ENCODE results near the gene MXRA8. TPM values are rescaled to one million over a fixed set of nuclear protein-coding genes. Genes with fewer than 3 reads are reported as not detected.

The MXRA8 gene
- total RNA-seq, 6 experiments from 2014 or later: 2.2 to 11.9 (median 3.3) TPM

DNA sequence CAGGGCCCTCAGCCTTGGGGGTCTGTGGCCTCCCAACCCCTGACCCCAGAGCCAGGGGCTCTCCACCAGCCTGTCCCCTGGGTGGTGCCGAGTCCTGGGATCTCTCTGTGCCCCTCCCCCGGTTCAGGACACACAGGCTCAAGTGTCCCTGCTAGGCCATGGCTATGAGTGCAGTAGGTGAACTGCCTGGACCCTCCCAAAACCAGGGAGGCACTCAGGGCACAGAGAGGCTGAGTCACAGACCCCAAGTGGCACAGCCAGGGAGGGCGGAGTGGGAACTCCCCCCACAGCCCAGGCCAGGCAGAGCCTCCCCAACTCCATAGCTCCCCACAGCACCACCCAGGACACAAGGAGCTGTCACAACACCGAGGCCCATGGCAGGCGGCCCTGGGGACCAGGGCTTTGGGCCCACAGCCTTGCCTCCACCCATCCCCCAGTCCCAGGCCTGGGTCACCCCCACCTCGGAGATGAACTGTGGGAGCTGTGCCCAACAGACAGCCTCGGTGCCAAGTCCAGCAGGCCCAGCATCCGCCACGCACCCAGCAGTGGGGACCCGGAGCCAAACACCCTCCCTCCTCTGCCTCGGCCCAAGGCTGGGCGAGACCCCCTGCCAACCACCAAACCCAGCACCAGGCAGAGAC lies 12.4 kb downstream of the MXRA8 start:
- Histone ChIP-seq H3K36me3 (peaks cover 0 to 3% (median 0%) of the 10 kb centered on the region in 4 donors), H3K27me3 (no peaks in the 10 kb centered on the region), H3K9me3 (no peaks in the 10 kb centered on the region), H3K27ac (no peak overlapping the region), H3K4me3 (no peak overlapping the region), H3K4me1 (peaks cover 0 to 47% (median 25%) of the 10 kb centered on the region in 4 donors)
- DNase-seq: no peak
- no peak for ATAC-seq
- TF ChIP-seq POLR2A (IDR thresholded peaks at IDR 0.05) (no peak), CTCF (IDR thresholded peaks at IDR 0.05) (no peak)
- WGBS (ENCODE audit: insufficient coverage, low coverage, low lambda C conversion rate, missing lambda C conversion rate): 67% methylated on average over 1 of the region's 12 CpGs
- intact Hi-C loops (cut with DNase I): no loop called here

GRCh38 chr1:1345384-1345783 lies 13.0 kb downstream of the MXRA8 start:
- WGBS (ENCODE audit: insufficient coverage, low coverage, low lambda C conversion rate, missing lambda C conversion rate): 70% methylated on average over 2 of the region's 16 CpGs
- H3K4me1 ChIP-seq: peaks cover 0 to 47% (median 25%) of the 10 kb centered on the region in 4 donors
- H3K4me3 ChIP-seq: no peak overlapping the region
- intact Hi-C loops (cut with DNase I): no loop called here
- ATAC-seq (no peak), DNase-seq (no peak)
- H3K27me3 ChIP-seq: no peaks in the 10 kb centered on the region
- H3K36me3 ChIP-seq: peaks cover 0 to 3% (median under 1%) of the 10 kb centered on the region in 4 donors
- no peak overlapping the region for H3K27ac ChIP-seq
- H3K9me3 ChIP-seq: no peaks in the 10 kb centered on the region
- TF ChIP-seq CTCF (IDR thresholded peaks at IDR 0.05): no peak
- no peak for TF ChIP-seq POLR2A (IDR thresholded peaks at IDR 0.05)

DNA sequence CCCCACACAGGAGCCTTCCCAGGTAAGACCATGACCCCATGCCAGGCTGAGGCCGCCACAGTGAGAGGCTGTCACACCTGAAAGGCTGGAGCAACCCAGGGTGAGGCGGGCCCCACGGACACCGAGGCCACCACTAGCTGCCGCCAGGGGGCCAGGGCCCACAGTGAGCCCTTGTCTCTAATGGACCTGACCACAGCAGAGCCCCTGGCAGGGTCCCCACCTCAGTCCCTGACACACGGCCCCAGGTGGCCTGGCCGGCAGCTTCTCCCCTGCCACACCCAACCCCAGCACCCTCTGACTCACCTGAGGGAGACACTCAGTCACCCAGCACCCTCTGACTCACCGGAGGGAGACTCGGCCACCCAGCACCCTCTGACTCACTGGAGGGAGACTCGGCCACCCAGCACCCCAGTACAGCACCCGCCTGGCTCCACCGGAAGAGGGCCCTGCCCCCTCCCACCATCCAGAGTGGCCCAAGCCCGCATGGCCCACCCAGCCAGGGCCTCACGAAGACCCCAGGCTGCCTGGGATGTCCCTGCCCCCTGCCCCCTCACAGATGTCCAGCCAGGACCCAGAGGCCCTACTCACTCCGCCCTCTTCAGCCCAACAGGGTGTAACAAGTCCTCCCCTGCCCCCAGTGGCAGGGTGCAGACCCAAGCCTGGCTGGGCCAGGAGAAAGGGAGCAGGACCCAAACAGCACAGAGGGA lies 13.5 kb downstream of the MXRA8 start:
- H3K27ac ChIP-seq: peak overlapping the region in 2 of 3 donors; percentile 49 to 52
- H3K27me3 ChIP-seq: no peaks in the 10 kb centered on the region
- no peaks in the 10 kb centered on the region for H3K9me3 ChIP-seq
- ATAC-seq (peak in 3 of 4 donors; percentile 0 to 31 (median 29)), DNase-seq (no peak)
- peaks cover 0 to 47% (median 25%) of the 10 kb centered on the region in 4 donors for H3K4me1 ChIP-seq
- H3K36me3 ChIP-seq: peaks cover 0 to 3% (median under 1%) of the 10 kb centered on the region in 4 donors
- WGBS (ENCODE audit: insufficient coverage, low coverage, low lambda C conversion rate, missing lambda C conversion rate): 51% methylated on average over 3 of the region's 15 CpGs
- intact Hi-C loops (cut with DNase I): no loop called here
- TF ChIP-seq POLR2A (IDR thresholded peaks at IDR 0.05) (no peak), CTCF (IDR thresholded peaks at IDR 0.05) (peak; percentile 17 to 35 (median 32))
- H3K4me3 ChIP-seq: peak overlapping the region in 1 of 3 donors; percentile 20

DNA sequence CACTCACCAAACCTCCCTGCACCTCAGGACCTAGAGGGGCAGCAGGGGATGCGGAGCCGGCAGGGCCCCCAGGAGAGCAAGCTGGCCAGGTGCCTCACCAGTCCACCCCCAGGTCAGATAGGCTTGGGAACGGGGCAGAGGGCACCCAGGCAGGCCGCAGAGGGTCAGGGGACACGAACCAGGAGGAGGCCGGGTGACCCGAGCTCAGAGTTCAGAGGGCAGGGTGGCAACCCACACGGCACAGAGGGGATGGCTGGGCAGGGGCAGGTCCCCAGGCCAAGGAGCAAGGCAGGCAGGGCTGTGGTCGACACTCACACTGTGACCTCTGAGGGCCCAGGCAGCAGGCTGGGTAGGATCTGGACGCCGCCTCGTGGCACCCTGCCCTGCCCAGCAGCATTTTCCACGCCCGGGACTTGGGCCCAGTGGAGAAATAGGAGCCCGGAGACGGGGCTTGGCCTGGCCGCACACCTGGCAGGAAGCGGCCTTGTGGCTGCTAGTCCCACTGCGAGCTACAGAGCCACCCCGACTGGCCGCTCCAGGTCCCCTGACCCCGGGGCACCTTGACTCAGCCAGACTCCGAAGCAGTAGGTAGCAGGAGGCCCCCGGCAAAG lies 14.4 kb downstream of the MXRA8 start:
- Histone ChIP-seq H3K27ac (peak overlapping the region in 2 of 3 donors; percentile 49 to 52), H3K9me3 (no peaks in the 10 kb centered on the region), H3K4me3 (peak overlapping the region in 2 of 3 donors; percentile 2 to 20), H3K27me3 (no peaks in the 10 kb centered on the region), H3K36me3 (peaks cover 0 to 9% (median under 1%) of the 10 kb centered on the region in 4 donors), H3K4me1 (peaks cover 0 to 47% (median 25%) of the 10 kb centered on the region in 4 donors)
- ATAC-seq: peak; percentile 52 to 75 (median 61)
- peak; percentile 68 to 91 (median 91) for DNase-seq
- TF ChIP-seq POLR2A (IDR thresholded peaks at IDR 0.05) (no peak), CTCF (IDR thresholded peaks at IDR 0.05) (no peak)
- intact Hi-C loops (cut with DNase I): no loop called here
- WGBS (ENCODE audit: insufficient coverage, low coverage, low lambda C conversion rate, missing lambda C conversion rate): no CpG with 5 or more reads among the region's 24 CpGs
